Limb (tissue), 2 donors: ENCODE data around the gene PREX1.
A peak's percentile ranks its signal among the peaks of the same experiment; 100 is the strongest.

Experiments used
- DNase-seq, 2 donors: peaks; one replicate each; pipeline ENCODE4 v3.0.0-alpha.2; 2016; ENCODE audit errors: extremely low spot score in 2 of 2

PREX1 gene

DNA sequence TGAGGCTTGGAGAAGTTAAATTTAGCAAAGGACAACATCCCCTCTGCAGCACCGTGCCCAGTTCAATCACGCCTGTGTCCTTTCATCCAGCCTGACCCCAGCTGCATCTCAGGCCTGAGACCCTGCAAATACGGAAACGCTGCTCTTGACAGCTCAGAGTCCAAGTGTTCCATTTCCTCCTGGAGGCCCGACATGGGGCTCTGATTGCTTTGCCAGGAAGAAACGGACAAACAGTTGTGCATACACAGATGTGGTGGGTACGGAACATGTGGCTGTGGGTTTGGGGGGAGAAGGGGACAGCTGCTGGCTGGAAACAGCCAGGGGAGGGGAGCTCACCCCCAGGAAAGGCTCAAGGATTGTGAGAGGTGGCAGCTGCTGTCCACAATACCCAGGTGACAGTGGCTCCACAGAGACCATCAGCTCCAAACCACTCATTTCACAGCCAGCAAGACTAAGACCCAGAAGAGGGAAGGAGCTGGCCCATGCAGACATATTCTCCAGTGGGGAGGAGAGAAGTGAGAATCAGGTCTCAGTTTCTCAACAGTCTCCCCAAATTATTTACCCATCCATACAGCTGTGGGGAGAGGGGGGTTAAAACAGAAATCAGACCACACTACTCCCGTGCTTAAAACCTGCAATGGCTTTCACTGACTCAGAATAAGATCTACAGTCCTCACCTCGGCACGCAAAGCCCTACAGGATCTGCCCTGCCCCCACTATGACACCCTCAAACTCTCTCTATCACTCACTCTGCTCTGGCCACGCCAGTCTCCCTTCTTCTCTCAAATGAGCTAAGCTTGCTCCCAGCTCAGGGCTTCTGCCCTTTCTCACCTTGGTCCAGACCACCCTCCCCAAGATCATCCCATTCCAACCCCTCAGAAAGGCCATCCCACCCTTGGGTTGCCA lies 89.1 kb downstream of the PREX1 start:
- DNase-seq, result peak; percentile 53 to 62

DNA sequence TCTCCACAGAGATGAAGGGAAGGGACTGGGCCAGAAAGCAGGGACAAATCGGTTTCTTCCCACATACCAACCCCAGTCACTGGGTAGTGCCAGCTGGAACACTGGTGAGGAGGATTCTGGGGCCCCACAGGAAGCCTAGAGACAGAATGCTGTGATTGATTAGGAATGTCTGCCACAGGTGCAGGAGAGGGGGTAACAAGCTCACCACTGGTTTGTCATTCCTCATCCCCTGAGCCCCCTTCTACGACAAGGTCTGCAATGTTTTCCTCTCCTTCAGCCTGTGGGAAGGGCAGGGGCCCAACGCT lies 89.8 kb downstream of the PREX1 start:
- no peak for DNase-seq

DNA sequence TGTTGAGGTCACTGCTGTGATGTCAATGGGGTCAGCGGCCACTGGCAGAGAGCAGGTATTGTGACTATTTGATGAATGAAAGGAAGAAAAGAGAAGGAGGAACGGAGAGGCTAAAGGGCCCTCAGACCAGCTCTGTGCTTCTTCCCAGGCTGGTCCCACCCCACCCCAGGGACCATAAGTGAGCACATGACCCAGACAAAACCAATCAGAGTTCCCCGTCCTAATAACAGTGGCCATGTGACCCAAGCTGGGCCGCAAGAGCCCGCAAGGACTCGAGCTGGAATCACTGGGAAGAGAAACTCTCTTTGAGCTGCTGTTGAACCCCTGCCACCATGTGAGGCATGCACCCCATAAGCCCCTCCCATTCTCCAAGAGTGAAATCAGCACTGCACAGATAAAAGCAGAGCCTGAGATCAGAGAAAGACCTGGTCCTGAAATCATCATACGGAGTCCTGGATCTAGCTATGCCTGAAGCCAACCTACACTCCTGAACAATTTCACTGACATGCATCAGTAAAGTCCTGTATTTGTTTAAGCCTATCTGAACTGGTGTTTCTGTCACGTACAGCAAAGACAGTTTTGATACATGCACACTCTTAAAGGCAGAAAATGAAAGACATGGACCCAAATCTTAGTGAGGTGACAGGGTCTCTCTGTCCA lies 90.2 kb downstream of the PREX1 start:
- no peak for DNase-seq

DNA sequence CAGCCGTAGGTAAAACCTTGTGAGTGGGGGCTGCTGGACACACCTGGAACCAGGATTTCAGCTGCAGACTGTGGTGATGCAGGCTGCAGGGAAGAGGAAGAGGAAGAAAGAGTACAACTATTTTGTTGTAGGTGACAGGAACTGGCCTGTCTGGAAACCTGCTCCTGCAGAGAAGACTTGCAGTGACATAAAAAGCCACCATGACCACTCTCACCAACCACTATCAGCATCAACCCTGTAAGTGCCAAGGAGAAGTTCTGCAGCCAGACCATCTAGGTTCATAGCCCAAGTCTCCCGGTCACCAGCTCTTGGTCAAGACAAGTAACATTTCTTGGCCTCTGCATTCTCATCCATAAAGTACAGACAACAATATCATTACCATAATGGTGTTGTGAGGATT lies 91.2 kb downstream of the PREX1 start:
- DNase-seq, result no peak

DNA sequence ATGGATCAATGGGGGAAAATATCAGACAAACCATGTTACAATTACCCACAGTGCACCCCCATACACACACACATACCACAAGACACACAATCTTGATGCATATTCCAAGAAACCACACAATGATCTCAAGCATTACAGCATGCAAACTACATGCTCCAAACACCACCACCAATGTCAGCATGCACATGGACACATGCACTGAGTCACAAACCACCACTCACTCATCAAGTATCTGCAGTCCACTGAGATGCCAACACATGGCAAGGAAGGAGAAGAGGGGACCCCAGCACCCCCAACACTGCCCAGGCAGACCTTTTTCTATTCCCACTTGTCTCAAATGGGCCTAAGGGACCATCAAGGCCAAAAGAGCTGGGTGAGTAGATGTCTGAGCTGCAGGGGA lies 91.6 kb downstream of the PREX1 start:
- no peak for DNase-seq

DNA sequence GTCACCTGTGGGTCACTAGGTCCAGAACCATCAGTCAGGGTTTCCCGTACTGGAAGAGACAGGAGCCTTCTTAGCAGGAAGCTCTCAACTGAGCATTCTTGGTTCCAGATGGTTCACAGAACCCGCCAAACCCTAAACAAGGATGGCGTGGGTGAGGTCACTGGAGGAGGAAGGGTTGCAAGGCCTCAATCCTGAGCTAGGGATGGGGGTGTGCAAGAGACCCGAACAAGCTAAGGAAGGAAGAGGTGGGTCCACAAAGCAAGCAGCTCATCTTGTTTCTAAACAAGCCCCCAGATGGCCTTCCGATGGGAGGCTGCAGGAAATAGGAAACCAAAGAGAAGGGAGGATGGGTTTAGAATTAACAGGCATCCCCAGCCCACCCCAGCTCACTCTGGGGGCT lies 92.7 kb downstream of the PREX1 start:
- DNase-seq, result no peak

DNA sequence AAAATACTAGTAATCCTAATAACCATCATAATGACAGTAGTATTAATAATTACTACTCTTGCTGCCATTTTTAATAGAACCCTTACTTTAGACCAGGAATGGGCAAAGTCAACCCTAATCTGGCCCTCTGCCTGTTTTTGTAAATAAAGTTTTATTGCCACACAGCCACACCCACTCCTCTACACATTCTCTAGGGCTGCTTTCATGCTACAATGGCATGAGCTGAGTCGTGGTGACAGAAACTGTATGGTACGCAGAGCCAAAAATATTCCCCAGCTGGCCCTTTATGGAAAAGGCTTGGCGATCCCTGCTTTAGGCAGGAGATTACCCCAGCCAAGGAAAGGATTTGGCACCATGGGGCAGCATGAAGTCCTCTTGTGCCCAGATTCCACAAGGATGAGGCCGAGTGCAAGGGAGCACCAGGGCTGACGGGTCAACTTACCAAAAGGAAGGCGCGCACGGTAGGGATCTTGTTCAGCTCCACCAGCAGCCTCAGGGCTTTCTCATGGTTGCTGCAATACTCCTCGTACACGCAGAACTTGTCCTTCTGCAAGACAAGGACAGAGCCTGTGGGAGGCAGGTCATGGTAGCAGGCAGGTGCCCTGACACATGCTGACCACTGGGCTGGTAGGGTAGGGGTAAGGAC lies 93.6 kb downstream of the PREX1 start:
- no peak for DNase-seq

DNA sequence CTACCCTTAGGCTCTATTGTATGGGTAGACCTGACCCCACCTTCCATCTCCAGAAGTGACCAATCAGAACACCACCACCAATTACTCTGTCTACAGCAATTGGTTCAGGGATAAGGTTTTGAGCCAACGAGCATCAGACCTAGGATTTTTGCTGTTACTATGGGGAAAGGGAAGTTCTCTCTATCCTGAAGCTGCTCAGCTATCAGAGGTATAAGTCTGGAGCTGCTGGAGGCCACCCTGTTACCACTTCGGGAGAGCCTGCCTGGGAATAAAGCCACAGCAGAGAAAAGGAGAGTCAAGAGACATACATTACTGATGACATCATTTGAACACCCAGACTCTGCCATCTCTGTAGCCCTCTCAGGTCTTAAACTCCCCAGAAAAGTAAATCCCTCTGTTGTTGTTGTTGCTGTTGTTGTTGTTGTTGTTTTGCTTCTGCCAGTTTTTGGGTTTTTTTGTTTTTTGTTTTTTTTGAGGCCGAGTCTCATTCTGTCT lies 94.5 kb downstream of the PREX1 start:
- DNase-seq, result no peak

DNA sequence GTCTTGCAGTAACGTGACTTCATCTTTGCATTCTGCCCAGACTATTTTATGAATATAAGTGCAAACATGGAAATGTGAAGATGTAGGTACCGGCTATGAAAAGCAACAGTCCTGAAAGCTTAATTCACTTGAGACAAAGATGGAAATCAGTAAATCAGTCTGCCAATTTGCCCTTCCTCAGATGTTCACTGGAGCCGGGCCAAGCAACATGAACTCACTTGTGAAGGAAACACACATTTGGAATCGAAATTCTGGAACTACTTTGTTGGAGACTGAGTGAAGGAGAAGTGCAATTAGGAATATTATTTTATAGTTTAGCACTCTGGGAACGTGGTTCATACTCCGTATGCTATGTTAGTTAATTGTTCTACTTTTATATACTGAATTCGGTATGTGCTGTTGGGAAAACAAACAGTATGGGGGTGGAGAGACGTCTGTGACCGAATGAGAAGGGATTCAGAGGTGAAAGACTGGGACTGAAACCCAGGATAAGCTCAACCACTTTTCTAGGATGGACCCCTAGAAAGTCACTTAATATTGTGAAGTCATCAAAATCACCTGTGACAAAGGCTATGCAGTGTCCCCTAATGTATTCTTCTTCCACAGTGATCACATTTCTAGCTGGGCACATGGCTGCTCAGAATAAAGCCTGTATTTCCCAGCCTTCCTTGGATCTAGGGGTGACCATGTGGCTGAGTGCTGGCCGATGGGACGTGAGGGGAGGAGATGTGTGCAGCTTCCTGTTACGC lies 95.5 kb downstream of the PREX1 start:
- DNase-seq, result peak in 1 of 2 donors; percentile 40

DNA sequence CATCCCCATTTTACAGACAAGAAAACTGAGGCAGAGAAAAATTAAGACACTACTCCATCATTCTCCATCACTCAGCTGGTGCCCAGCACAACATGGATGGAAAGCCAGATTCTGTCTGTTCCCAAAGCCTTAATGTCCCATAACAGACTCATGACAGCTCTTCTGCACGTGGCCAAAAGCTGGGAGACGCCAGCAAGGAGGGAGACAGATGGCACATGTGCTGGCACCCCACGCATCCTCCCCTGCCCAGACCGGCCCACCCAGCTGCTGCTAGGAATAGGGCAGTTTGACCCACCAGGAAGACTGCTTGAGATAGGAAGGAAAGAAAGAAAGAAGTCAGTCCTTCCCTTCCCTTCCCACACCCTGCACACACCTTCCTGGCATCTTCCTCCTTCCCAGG lies 96.3 kb downstream of the PREX1 start:
- DNase-seq, result no peak

DNA sequence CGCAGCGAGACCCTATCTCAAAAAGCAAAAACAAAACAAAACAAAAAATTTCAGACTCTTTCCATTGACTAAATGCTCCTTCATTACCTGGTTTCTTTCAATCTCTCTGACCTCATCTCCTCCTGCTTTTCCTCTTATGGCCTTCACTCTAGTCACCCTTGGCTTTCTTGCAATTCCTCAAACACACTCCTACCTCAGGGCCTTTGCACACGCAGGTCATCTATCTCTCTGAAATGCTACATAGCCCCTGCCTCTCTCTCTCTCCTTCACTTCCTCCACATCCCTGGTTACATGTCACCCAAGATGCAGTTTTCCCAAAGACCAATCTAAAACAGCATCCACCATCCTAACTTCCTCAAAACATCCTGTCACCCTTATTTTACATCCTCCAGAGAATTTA lies 96.8 kb downstream of the PREX1 start:
- no peak for DNase-seq

DNA sequence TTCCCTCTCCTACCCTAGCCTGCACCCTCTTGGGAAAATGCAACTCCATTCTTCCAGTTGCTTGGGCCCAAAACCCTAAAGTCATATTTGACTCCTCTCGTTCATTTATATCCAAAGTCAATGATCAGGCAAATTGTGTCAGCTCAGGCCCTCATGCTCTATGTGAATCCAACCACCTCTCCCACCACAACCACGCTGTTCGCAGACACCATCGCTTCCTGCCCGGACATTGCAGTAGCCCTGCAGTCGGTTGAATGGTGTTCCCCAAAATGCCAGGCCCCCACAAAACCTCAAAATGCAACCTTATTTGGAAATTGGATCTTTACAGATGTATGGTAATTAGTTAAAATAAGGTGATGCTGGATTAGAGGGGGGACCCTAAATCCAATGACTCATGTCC lies 98.3 kb downstream of the PREX1 start:
- DNase-seq, result no peak

DNA sequence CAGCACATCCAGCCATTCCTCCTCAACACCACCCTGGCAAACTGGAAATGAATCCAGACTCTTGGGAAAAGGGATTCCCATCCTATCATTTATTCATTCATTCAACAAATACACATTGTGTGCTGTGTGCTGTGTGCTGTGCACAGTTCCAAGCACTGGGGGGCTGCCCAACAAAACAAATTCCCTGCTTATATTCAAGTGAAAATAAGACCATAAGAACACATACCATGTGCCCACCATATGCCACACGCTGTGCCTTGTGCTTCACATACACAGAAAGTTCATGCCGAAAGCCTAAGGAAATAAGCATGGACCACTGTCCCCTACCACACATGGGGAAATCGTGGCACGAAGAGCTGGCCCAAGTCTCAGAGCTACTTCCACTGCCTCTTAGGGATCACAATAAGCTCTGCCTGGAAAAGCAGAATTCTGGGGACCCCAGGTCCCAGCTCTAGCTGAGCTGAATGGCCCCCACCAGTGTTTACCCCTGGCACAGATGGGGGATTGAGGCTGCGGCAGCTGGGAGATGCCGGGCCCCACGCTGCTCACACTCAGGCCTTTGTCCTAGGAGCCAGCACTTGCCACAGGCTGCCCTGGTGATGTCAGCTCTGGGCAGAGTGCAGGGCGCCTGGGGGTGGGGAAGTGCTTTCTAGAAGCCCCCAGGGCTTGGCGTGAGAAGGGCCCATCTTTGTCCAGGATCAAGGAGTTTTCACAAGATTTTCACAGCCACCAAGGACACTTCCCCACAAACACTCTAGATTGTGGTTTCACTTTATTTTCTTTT lies 99.6 kb downstream of the PREX1 start:
- peak in 1 of 2 donors; percentile 59 for DNase-seq

DNA sequence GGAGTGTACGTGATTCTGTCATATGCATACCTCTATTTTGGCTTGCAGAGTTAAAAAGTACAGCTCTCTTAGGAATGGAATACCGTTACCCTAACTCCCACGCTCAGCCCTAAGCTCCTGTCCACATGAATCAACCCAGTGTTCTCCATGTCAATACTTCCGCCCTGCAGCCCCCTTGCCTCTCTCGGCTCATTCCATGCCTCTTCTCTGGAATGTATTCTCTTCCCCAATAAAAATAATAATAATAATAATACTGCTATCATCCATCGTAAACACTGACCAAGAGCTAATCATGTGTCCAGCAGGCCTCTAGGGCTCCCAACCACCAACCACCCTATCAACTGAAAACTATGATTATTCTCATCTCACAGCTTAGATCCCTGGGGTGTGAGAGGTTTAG lies 100.6 kb downstream of the PREX1 start:
- DNase-seq, result no peak

DNA sequence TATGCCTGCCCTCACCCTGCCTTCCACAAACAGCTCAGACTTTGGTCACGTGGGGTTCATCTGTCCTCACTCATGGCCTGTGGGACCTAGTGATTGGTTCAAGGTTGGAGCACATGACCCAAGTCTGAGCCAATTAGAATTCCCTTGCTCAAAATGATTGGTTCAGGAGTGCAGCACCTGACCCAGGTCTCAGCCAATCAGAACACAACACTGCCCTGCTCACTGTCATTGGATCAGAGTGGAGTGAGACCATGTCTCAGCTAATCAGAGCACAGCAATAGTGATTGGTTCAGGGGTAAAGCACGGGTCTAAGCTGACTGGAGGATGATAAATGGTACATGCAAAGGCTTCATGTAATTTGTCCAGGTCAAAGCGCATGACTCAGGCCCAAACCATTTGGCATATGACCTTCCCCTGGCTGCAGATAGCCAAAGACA lies 102.2 kb downstream of the PREX1 start:
- no peak for DNase-seq

DNA sequence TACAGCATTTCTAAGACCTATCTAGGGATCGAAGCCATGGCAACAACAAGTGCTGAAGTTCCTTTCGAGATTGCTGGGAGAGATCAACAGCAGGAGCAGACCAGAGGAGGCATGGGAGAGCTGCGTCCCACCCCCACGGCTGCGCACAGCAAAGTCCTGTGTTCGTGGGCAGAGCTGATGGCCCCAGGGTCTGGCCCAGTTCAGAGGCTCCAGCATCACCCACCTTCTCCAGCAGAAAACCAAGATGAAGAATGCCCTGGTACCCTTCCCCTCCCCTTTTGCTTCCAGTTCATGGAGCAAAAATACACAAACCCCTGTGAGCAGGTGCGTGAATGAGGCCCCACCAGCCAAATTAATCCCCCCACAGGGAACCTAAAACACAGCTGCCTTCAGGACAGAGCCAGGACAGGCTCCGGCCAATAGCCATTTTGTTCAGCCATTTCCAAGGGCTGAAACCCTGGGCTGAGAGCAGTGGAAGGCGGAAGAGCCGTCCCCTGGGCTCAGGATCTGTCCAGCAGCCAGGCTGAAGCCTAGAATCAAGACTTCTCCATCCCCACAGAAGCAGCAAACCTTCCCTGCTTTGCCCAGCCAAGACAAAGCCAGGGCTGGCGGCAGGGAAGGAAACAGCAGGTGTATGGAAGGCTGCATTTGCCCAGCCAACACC lies 102.8 kb downstream of the PREX1 start:
- peak in 1 of 2 donors; percentile 32 for DNase-seq

DNA sequence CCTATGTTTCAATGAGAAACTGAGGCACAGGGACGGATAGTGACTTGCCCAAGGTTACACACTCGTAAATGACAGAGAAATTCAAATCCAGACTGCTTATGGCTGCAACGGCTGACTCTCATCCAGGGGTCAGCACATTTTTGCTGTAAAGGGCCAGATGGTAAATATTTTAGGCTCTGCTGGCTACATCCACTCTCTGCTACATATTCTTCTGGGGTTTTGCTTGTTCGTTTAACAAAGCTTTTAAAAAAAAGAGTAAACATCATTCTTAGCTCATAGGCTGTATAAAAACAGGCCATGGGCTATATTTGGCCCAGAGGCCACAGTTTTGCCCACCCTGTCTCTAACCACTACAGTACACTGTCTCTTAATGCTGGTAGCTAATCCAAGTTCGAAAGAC lies 103.4 kb downstream of the PREX1 start:
- no peak for DNase-seq

DNA sequence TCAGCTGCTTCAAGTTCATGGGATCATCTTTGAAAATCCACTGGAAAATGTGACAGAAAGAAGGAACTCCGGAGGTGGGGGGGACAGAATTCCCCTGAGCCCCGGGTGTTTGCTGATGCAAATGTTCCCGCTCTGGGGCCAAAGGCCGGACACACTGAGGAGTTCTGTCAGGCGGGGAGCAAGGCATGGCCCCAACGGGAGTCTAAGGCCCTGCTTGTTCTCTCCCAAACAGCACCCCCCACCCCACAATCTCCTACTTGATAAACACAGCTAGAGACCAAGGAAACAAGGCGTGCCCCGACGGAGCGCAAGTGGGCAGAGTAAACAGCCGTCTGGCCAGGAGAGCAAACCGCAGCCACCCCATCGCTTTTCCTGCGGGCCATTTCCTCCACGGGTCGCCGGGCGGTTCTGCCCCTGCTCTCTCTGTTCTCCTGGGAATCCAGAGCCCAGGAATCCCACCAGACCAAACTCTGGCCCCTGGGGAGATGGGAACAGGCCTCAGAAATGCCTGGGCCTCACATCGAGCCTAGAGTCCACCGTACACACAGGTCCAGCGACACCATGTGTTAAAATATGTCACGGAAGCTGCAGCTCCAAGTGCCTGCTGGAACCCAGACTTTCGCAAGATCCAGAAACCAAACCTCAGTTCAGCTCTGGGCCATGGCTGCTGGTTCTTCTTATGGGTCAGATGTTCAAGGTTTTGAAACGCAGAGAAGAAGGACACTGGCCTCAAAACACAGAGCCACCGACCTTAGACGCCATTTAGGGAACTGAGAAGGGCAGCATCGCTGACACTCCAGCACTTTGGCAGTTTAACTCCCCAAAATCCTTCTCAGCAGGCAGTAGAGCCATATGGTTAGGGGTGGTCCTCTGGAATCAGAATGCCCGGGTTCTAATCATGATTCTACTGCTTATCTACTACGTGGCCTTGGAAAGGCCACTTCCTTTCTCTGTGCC lies 104.2 kb downstream of the PREX1 start:
- no peak for DNase-seq

DNA sequence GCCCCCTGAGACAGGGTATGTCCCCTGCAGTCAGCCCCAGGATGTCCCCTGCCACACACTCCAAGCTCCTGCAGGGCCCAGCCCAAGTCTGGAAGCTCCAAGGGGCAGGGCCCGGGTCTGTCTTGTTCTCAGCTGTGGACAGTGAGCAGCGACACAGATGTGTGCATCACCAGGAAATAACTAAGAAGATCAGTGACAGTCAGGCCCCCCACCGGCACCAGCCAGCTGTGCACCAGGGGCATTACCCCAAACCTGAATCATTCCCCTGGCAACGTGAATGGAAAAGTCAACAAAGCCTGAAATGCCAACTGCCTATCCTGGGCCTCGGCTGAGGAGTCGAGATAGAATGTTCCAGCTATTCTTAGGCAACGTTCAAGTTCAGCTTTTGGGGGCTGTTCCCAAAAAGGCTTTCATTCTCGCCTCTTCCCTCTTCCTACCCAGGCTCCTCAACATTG lies 105.0 kb downstream of the PREX1 start:
- DNase-seq, result peak; percentile 27 to 54
